A549 (cell line): Measurements from ENCODE around the gene PSMB7.

Source experiments
- JUN ChIP-seq, 2 experiments: fragments of >200 bp; sonication (Bioruptor Twin); formaldehyde crosslinking; IDR thresholded peaks; 2 replicates in 1 of 2; 3 replicates in 1 of 2; pipeline ENCODE4 v1.6.1; 2016 to 2017
- NR3C1 ChIP-seq: fragments of >200 bp; sonication (Bioruptor Twin); formaldehyde crosslinking; IDR thresholded peaks from 3 replicates; pipeline ENCODE4 v1.6.1; 2017
- PHF8 ChIP-seq: fragments of 200-600 bp; sonication (generic); IDR thresholded peaks from 2 replicates; pipeline ENCODE4 v1.6.1; 2016; ENCODE audit warnings: low read depth, mild to moderate bottlenecking, antibody characterized with exemption, moderate library complexity, borderline replicate concordance
- RAD21 ChIP-seq, 2 experiments: fragments of >200 bp in 1 of 2; sonication (Bioruptor Twin) in 1 of 2; formaldehyde crosslinking in 1 of 2; IDR thresholded peaks in 1 of 2; conservative IDR thresholded peaks in 1 of 2; 2 replicates in 1 of 2; 3 replicates in 1 of 2; pipeline ENCODE4 v1.6.1; 2012 to 2018; ENCODE audit warnings: inconsistent platforms in 1 of 2
- RARB ChIP-seq: fragments of 250-450 bp; sonication (Bioruptor Pico); IDR thresholded peaks from 2 replicates; pipeline ENCODE4 v1.8.0; 2021; ENCODE audit warnings: mild to moderate bottlenecking, moderate library complexity
- TF ChIP-seq, protein P1 (sequence below): fragments of >200 bp; sonication (Bioruptor Twin); formaldehyde crosslinking; IDR thresholded peaks from 3 replicates; pipeline ENCODE4 v1.5.1; 2016
- TF ChIP-seq, protein P2 (sequence below): fragments of 450-650 bp; IDR thresholded peaks from 2 replicates; pipeline ENCODE4 v1.6.1; 2014; ENCODE audit warnings: antibody characterized with exemption
- TF ChIP-seq, protein P3 (sequence below): IDR thresholded peaks from 2 replicates; pipeline ENCODE4 v1.6.1; 2012
- TF ChIP-seq, protein P4 (sequence below): fragments of 200-600 bp; sonication (generic); IDR thresholded peaks from 2 replicates; pipeline ENCODE4 v1.6.1; 2016; ENCODE audit warnings: antibody characterized with exemption, mild to moderate bottlenecking, moderate library complexity
- TF ChIP-seq, protein P5 (sequence below): fragments of 250-450 bp; sonication (Bioruptor Pico); IDR thresholded peaks from 2 replicates; pipeline ENCODE4 v1.5.0; 2021; ENCODE audit warnings: mild to moderate bottlenecking, moderate library complexity, borderline replicate concordance

DNA sequence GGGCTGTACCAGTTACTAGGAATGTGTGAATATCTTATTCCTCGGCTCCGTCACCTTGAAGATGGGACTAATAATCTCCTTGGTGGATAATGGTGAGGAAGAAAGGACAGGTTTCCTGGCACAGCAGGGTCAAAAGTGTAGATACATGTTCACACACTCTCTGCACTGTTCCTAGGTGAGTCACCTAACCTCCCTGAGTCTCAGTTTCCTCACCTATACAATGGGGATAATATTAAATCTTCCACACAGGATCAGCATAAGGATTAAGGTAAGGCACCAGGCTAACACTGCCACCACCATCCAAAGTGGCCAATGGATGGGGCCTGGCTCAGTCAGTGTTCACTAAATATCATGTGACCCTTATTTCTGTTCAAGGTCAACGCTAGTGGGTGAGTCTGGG, 66.9 kb downstream of the PSMB7 start:
- TF ChIP-seq, protein P1, sequence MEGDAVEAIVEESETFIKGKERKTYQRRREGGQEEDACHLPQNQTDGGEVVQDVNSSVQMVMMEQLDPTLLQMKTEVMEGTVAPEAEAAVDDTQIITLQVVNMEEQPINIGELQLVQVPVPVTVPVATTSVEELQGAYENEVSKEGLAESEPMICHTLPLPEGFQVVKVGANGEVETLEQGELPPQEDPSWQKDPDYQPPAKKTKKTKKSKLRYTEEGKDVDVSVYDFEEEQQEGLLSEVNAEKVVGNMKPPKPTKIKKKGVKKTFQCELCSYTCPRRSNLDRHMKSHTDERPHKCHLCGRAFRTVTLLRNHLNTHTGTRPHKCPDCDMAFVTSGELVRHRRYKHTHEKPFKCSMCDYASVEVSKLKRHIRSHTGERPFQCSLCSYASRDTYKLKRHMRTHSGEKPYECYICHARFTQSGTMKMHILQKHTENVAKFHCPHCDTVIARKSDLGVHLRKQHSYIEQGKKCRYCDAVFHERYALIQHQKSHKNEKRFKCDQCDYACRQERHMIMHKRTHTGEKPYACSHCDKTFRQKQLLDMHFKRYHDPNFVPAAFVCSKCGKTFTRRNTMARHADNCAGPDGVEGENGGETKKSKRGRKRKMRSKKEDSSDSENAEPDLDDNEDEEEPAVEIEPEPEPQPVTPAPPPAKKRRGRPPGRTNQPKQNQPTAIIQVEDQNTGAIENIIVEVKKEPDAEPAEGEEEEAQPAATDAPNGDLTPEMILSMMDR, result no peak
- TF ChIP-seq PHF8 (no peak), JUN (IDR thresholded peaks at IDR 0.05) (no peak), RARB (CRISPR knock-in tag) (no peak), RAD21 (conservative IDR thresholded peaks at IDR 0.05 in 1 of 2, IDR thresholded peaks at IDR 0.05 in 1 of 2) (no peak), NR3C1 (no peak)
- TF ChIP-seq, protein P2, sequence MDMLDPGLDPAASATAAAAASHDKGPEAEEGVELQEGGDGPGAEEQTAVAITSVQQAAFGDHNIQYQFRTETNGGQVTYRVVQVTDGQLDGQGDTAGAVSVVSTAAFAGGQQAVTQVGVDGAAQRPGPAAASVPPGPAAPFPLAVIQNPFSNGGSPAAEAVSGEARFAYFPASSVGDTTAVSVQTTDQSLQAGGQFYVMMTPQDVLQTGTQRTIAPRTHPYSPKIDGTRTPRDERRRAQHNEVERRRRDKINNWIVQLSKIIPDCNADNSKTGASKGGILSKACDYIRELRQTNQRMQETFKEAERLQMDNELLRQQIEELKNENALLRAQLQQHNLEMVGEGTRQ, result no peak
- TF ChIP-seq, protein P3, sequence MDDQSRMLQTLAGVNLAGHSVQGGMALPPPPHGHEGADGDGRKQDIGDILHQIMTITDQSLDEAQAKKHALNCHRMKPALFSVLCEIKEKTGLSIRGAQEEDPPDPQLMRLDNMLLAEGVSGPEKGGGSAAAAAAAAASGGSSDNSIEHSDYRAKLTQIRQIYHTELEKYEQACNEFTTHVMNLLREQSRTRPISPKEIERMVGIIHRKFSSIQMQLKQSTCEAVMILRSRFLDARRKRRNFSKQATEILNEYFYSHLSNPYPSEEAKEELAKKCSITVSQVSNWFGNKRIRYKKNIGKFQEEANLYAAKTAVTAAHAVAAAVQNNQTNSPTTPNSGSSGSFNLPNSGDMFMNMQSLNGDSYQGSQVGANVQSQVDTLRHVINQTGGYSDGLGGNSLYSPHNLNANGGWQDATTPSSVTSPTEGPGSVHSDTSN, result no peak
- TF ChIP-seq, protein P4, sequence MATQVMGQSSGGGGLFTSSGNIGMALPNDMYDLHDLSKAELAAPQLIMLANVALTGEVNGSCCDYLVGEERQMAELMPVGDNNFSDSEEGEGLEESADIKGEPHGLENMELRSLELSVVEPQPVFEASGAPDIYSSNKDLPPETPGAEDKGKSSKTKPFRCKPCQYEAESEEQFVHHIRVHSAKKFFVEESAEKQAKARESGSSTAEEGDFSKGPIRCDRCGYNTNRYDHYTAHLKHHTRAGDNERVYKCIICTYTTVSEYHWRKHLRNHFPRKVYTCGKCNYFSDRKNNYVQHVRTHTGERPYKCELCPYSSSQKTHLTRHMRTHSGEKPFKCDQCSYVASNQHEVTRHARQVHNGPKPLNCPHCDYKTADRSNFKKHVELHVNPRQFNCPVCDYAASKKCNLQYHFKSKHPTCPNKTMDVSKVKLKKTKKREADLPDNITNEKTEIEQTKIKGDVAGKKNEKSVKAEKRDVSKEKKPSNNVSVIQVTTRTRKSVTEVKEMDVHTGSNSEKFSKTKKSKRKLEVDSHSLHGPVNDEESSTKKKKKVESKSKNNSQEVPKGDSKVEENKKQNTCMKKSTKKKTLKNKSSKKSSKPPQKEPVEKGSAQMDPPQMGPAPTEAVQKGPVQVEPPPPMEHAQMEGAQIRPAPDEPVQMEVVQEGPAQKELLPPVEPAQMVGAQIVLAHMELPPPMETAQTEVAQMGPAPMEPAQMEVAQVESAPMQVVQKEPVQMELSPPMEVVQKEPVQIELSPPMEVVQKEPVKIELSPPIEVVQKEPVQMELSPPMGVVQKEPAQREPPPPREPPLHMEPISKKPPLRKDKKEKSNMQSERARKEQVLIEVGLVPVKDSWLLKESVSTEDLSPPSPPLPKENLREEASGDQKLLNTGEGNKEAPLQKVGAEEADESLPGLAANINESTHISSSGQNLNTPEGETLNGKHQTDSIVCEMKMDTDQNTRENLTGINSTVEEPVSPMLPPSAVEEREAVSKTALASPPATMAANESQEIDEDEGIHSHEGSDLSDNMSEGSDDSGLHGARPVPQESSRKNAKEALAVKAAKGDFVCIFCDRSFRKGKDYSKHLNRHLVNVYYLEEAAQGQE, result no peak
- TF ChIP-seq, protein P5, sequence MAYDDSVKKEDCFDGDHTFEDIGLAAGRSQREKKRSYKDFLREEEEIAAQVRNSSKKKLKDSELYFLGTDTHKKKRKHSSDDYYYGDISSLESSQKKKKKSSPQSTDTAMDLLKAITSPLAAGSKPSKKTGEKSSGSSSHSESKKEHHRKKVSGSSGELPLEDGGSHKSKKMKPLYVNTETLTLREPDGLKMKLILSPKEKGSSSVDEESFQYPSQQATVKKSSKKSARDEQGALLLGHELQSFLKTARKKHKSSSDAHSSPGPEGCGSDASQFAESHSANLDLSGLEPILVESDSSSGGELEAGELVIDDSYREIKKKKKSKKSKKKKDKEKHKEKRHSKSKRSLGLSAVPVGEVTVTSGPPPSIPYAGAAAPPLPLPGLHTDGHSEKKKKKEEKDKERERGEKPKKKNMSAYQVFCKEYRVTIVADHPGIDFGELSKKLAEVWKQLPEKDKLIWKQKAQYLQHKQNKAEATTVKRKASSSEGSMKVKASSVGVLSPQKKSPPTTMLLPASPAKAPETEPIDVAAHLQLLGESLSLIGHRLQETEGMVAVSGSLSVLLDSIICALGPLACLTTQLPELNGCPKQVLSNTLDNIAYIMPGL (CRISPR knock-in tag), result no peak
